Diencephalon (tissue), 1 donor: ENCODE data around the gene JADE1. TPM values are rescaled to one million over a fixed set of nuclear protein-coding genes. Genes with fewer than 3 reads are reported as not detected.

Experiments
- total RNA-seq: library from RNA; depleted of rRNA; stranded (reverse); fragments of >200 nt; gene quantifications from one replicate; pipeline ENCODE4 v1.2.3, GENCODE V29; 2014

JADE1 gene
- total RNA-seq = 33.2 TPM

GRCh38 chr4:128809477-128810330 lies at the start of gene JADE1:
JADE1 (plus strand) TSS chr4:128809700; CDS start chr4:128831759, 22,059 bp downstream.

